HepG2 (cell line): ENCODE measurements around the gene CKAP5. TPM values are rescaled to one million over a fixed set of nuclear protein-coding genes. Genes with fewer than 3 reads are reported as not detected.

Source experiments
- ARID2 ChIP-seq: sonication (generic); formaldehyde crosslinking; IDR thresholded peaks from 2 replicates; pipeline ENCODE4 v1.8.1; 2022; ENCODE audit warnings: mild to moderate bottlenecking, missing genetic modification reagents, borderline replicate concordance
- BRCA1 ChIP-seq: sonication (generic); formaldehyde crosslinking; IDR thresholded peaks from 2 replicates; pipeline ENCODE4 v1.4.0; 2020; ENCODE audit warnings: missing genetic modification reagents
- GATA4 ChIP-seq: sonication (generic); IDR thresholded peaks from 2 replicates; pipeline ENCODE4 v1.6.1; 2016; ENCODE audit warnings: antibody characterized with exemption, low read depth, borderline replicate concordance
- KDM2A ChIP-seq: sonication (generic); formaldehyde crosslinking; IDR thresholded peaks from 2 replicates; pipeline ENCODE4 v1.4.0; 2020; ENCODE audit warnings: low read depth, missing genetic modification reagents, borderline replicate concordance
- MED1 ChIP-seq: sonication (generic); formaldehyde crosslinking; IDR thresholded peaks from 2 replicates; pipeline ENCODE4 v1.4.0; 2020; ENCODE audit warnings: missing genetic modification reagents
- NCOR1 ChIP-seq: fragments of 200-600 bp; sonication (generic); IDR thresholded peaks from 2 replicates; pipeline ENCODE4 v1.7.0; 2017; ENCODE audit warnings: antibody characterized with exemption, low read length, borderline replicate concordance
- RFX5 ChIP-seq: IDR thresholded peaks from 2 replicates; pipeline ENCODE4 v1.6.1; 2011; ENCODE audit warnings: low read depth, low read length, improper control_type of control experiment
- SAFB2 ChIP-seq: sonication (generic); formaldehyde crosslinking; IDR thresholded peaks from 2 replicates; pipeline ENCODE4 v1.5.1; 2020; ENCODE audit warnings: missing genetic modification reagents, low read depth, mild to moderate bottlenecking, borderline replicate concordance
- SCMH1 ChIP-seq: sonication (generic); formaldehyde crosslinking; IDR thresholded peaks from 2 replicates; pipeline ENCODE4 v1.9.0; 2021; ENCODE audit warnings: missing genetic modification reagents, mild to moderate bottlenecking, borderline replicate concordance
- SRF ChIP-seq: IDR thresholded peaks from 2 replicates; pipeline ENCODE4 v1.6.1; 2011; ENCODE audit warnings: mild to moderate bottlenecking, low read depth, low read length, moderate library complexity
- XRCC5 ChIP-seq: fragments of 200-400 bp; formaldehyde crosslinking; optimal IDR thresholded peaks from 2 replicates; pipeline ENCODE3; 2017; ENCODE audit warnings: mild to moderate bottlenecking, low read length
- ZFYVE20 ChIP-seq: sonication (generic); formaldehyde crosslinking; IDR thresholded peaks from 2 replicates; pipeline ENCODE4 v1.8.0; 2023; ENCODE audit warnings: low read depth, mild to moderate bottlenecking, moderate library complexity, missing genetic modification reagents, borderline replicate concordance
- ZNF143 ChIP-seq: sonication (generic); formaldehyde crosslinking; IDR thresholded peaks from 2 replicates; pipeline ENCODE4 v1.4.0; 2020; ENCODE audit warnings: missing genetic modification reagents
- ZNF234 ChIP-seq: sonication (generic); formaldehyde crosslinking; conservative IDR thresholded peaks from 2 replicates; pipeline ENCODE4 v1.5.1; 2020; ENCODE audit warnings: mild to moderate bottlenecking, missing genetic modification reagents
- ZNF562 ChIP-seq: sonication (generic); formaldehyde crosslinking; IDR thresholded peaks from 2 replicates; pipeline ENCODE4 v1.8.0; 2022; ENCODE audit warnings: missing genetic modification reagents, borderline replicate concordance
- ZNF747 ChIP-seq: sonication (generic); formaldehyde crosslinking; IDR thresholded peaks from 2 replicates; pipeline ENCODE4 v1.8.1; 2023; ENCODE audit warnings: missing genetic modification reagents, mild to moderate bottlenecking, borderline replicate concordance
- ZNF749 ChIP-seq: sonication (generic); formaldehyde crosslinking; IDR thresholded peaks from 2 replicates; pipeline ENCODE4 v1.8.0; 2022; ENCODE audit warnings: mild to moderate bottlenecking, missing genetic modification reagents, moderate library complexity, borderline replicate concordance
- ZNF850 ChIP-seq: sonication (generic); formaldehyde crosslinking; conservative IDR thresholded peaks from 2 replicates; pipeline ENCODE4 v1.9.0; 2021; ENCODE audit warnings: mild to moderate bottlenecking, missing genetic modification reagents
- ZNF879 ChIP-seq: sonication (generic); formaldehyde crosslinking; IDR thresholded peaks from 2 replicates; pipeline ENCODE4 v1.8.1; 2023; ENCODE audit warnings: missing genetic modification reagents
- polyA plus RNA-seq, 8 experiments: library from polyadenylated mRNA; depleted of rRNA in 3 of 8; stranded (reverse) in 7 of 8; unstranded in 1 of 8; fragments of >200 nt; fragmentation: Illumina TruSeq in 4 of 8; extraction: Trizol in 4 of 8; gene quantifications; 2 replicates each; pipeline versions ENCODE4 v1.2.1 to v1.2.3, GENCODE V29; 2011 to 2016; ENCODE audit warnings: low read depth in 4 of 8, missing spikeins in 1 of 8, mixed read lengths in 1 of 8; ENCODE audit not compliant: insufficient read depth in 1 of 8
- total RNA-seq, 5 experiments: library from RNA; depleted of rRNA; stranded (reverse); fragments of >200 nt; fragmentation: Illumina TruSeq; extraction: Trizol; gene quantifications; 2 replicates each; pipeline ENCODE4 v1.2.3, GENCODE V29; 2016; ENCODE audit warnings: low read depth in 1 of 5
- TF ChIP-seq, protein P1 (sequence below): sonication (generic); formaldehyde crosslinking; IDR thresholded peaks from 2 replicates; pipeline ENCODE4 v1.4.0; 2020; ENCODE audit warnings: mild to moderate bottlenecking, low read depth, missing genetic modification reagents
- TF ChIP-seq, protein P2 (sequence below): sonication (generic); formaldehyde crosslinking; IDR thresholded peaks from 2 replicates; pipeline ENCODE4 v1.9.0; 2021; ENCODE audit warnings: missing genetic modification reagents, mild to moderate bottlenecking, borderline replicate concordance
- TF ChIP-seq, protein P3 (sequence below): IDR thresholded peaks from 2 replicates; pipeline ENCODE4 v1.6.1; 2016; ENCODE audit warnings: missing genetic modification reagents, missing compliant biosample characterization
- TF ChIP-seq, protein P4 (sequence below): IDR thresholded peaks from 2 replicates; pipeline ENCODE4 v1.6.1; 2018; ENCODE audit warnings: missing genetic modification reagents, mild to moderate bottlenecking, missing compliant biosample characterization
- TF ChIP-seq, protein P5 (sequence below): sonication (generic); formaldehyde crosslinking; IDR thresholded peaks from 2 replicates; pipeline ENCODE4 v1.4.0; 2020; ENCODE audit warnings: mild to moderate bottlenecking, low read depth, missing genetic modification reagents

The CKAP5 gene
- total and polyA plus RNA-seq, 2 of the 13 experiments (the other 11 are each of a cell fraction or from before 2014, with no cell fraction given): 79.2 to 103 TPM

DNA sequence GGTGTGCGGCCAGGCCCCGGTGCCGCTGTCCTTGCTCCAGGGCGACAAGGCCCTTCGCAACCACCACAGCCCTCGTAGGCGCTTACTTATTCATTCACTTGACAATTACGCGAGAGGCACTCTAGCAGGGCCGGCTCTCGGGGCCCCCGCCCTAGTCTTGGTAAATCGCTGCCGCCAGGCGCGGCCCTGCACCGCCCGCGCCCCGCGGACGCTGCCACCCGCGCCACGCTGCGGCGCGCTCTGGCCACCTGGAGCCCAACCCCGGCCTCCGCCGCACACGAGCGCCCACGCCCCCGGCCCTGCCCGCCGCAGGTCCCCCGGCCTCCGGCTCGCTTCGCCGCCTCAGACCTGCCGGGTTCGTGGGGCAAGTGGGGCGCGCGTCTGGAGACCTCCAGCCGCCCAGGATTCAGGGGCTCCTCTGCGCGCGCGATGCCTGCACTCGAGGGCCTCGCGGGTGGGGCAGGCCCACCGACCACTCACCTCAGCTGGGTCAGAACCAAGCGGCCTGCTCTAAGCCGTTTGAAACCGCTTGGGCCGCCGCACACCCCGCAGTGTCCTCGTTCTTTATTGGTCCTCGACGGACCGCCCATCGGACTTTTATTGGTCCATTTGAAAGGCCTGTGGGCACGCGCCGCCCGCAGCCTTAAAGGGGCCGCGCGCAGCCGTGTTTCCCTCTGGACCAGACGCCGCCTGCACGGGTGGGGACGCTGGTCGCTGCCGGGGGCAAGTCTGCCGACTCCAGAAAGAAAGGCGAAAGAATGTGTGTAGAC lies at the start of gene CKAP5 (continued):
- TF ChIP-seq SRF: no peak
- no peak for TF ChIP-seq ZNF143 (CRISPR knock-in tag)
- TF ChIP-seq ZNF879 (CRISPR knock-in tag): no peak
- TF ChIP-seq, protein P1, sequence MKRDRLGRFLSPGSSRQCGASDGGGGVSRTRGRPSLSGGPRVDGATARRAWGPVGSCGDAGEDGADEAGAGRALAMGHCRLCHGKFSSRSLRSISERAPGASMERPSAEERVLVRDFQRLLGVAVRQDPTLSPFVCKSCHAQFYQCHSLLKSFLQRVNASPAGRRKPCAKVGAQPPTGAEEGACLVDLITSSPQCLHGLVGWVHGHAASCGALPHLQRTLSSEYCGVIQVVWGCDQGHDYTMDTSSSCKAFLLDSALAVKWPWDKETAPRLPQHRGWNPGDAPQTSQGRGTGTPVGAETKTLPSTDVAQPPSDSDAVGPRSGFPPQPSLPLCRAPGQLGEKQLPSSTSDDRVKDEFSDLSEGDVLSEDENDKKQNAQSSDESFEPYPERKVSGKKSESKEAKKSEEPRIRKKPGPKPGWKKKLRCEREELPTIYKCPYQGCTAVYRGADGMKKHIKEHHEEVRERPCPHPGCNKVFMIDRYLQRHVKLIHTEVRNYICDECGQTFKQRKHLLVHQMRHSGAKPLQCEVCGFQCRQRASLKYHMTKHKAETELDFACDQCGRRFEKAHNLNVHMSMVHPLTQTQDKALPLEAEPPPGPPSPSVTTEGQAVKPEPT (CRISPR knock-in tag): no peak
- TF ChIP-seq NCOR1: no peak
- TF ChIP-seq ZNF562: no peak
- TF ChIP-seq, protein P2, sequence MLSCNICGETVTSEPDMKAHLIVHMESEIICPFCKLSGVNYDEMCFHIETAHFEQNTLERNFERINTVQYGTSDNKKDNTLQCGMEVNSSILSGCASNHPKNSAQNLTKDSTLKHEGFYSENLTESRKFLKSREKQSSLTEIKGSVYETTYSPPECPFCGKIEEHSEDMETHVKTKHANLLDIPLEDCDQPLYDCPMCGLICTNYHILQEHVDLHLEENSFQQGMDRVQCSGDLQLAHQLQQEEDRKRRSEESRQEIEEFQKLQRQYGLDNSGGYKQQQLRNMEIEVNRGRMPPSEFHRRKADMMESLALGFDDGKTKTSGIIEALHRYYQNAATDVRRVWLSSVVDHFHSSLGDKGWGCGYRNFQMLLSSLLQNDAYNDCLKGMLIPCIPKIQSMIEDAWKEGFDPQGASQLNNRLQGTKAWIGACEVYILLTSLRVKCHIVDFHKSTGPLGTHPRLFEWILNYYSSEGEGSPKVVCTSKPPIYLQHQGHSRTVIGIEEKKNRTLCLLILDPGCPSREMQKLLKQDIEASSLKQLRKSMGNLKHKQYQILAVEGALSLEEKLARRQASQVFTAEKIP (CRISPR knock-in tag): no peak
- peak; percentile 71 for TF ChIP-seq ZNF747
- TF ChIP-seq SAFB2 (CRISPR knock-in tag): 0 out of 2 replicates have a peak, but pooled peaks have one; percentile 10
- 0 out of 2 replicates have a peak, but pooled peaks have one; percentile 53 for TF ChIP-seq BRCA1 (CRISPR knock-in tag)
- no peak for TF ChIP-seq SCMH1 (CRISPR knock-in tag)
- TF ChIP-seq GATA4: 0 out of 2 replicates have a peak, but pooled peaks have one; percentile 22
- TF ChIP-seq ARID2: peak; percentile 83; the same call in 1 of the 2 replicates
- TF ChIP-seq ZNF234 (CRISPR knock-in tag): no peak
- 0 out of 2 replicates have a peak, but pooled peaks have one; percentile 15 for TF ChIP-seq MED1 (CRISPR knock-in tag)
- TF ChIP-seq ZNF749: peak; percentile 93
- TF ChIP-seq, protein P3, sequence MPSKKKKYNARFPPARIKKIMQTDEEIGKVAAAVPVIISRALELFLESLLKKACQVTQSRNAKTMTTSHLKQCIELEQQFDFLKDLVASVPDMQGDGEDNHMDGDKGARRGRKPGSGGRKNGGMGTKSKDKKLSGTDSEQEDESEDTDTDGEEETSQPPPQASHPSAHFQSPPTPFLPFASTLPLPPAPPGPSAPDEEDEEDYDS (CRISPR knock-in tag): peak; percentile 93
- TF ChIP-seq XRCC5: peak; percentile 44
- TF ChIP-seq, protein P4, sequence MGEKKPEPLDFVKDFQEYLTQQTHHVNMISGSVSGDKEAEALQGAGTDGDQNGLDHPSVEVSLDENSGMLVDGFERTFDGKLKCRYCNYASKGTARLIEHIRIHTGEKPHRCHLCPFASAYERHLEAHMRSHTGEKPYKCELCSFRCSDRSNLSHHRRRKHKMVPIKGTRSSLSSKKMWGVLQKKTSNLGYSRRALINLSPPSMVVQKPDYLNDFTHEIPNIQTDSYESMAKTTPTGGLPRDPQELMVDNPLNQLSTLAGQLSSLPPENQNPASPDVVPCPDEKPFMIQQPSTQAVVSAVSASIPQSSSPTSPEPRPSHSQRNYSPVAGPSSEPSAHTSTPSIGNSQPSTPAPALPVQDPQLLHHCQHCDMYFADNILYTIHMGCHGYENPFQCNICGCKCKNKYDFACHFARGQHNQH (CRISPR knock-in tag): peak; percentile 66
- TF ChIP-seq KDM2A (CRISPR knock-in tag): peak; percentile 87; the same call in 1 of the 2 replicates
- TF ChIP-seq ZFYVE20 (CRISPR knock-in tag): no peak
- TF ChIP-seq ZNF850 (CRISPR knock-in tag): no peak
- TF ChIP-seq RFX5: no peak
- TF ChIP-seq, protein P5, sequence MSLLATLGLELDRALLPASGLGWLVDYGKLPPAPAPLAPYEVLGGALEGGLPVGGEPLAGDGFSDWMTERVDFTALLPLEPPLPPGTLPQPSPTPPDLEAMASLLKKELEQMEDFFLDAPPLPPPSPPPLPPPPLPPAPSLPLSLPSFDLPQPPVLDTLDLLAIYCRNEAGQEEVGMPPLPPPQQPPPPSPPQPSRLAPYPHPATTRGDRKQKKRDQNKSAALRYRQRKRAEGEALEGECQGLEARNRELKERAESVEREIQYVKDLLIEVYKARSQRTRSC (CRISPR knock-in tag): no peak
